Neural progenitor cell (in vitro differentiated cells): ENCODE measurements around the gene CCDC61. TPM values are rescaled to one million over a fixed set of nuclear protein-coding genes. Genes with fewer than 3 reads are reported as not detected.

ENCODE experiments used
- DNase-seq: peaks from one replicate; pipeline ENCODE4 v3.0.0-alpha.2; 2016; ENCODE audit warnings: low spot score
- H2AFZ ChIP-seq: fragments of 200-600 bp; sonication (generic); replicated peaks from 2 replicates; pipeline ENCODE4 v1.6.1; 2016; ENCODE audit warnings: antibody characterized with exemption
- H3F3A ChIP-seq: fragments of 200-600 bp; sonication (generic); 2 replicates; pipeline ENCODE4 v1.6.1; 2016; ENCODE audit warnings: antibody characterized with exemption, low read depth
- H3K27ac ChIP-seq: fragments of 200-600 bp; sonication (generic); 2 replicates; pipeline ENCODE4 v1.5.1; 2016; ENCODE audit warnings: mild to moderate bottlenecking
- H3K27me3 ChIP-seq: fragments of 200-600 bp; sonication (generic); 2 replicates; pipeline ENCODE4 v1.6.1; 2016; ENCODE audit warnings: mild to moderate bottlenecking, moderate library complexity
- H3K36me3 ChIP-seq: fragments of 200-600 bp; sonication (generic); 2 replicates; pipeline ENCODE4 v1.5.1; 2016
- H3K4me1 ChIP-seq: fragments of 200-600 bp; sonication (generic); 2 replicates; pipeline ENCODE4 v1.6.1; 2016; ENCODE audit warnings: mixed run types
- H3K4me2 ChIP-seq: fragments of 200-600 bp; sonication (generic); 2 replicates; pipeline ENCODE4 v1.6.1; 2016
- H3K4me3 ChIP-seq: fragments of 200-600 bp; sonication (generic); 2 replicates; pipeline ENCODE4 v1.5.1; 2016
- H3K79me2 ChIP-seq: fragments of 200-600 bp; sonication (generic); 2 replicates; pipeline ENCODE4 v1.6.1; 2016; ENCODE audit warnings: low read depth
- H3K9ac ChIP-seq: fragments of 200-600 bp; sonication (generic); 2 replicates; pipeline ENCODE4 v1.6.1; 2016
- H3K9me3 ChIP-seq: fragments of 200-600 bp; sonication (generic); 2 replicates; pipeline ENCODE4 v1.5.1; 2016; ENCODE audit warnings: low read depth
- H4K20me1 ChIP-seq: fragments of 200-600 bp; sonication (generic); 2 replicates; pipeline ENCODE4 v1.6.1; 2016; ENCODE audit warnings: low read depth
- H3K27ac Mint-ChIP-seq: 3 replicates; pipeline ENCODE4 v1.8.0; 2021; ENCODE audit warnings: mixed read lengths
- H3K27me3 Mint-ChIP-seq: 2 replicates; pipeline ENCODE4 v1.8.0; 2022; ENCODE audit warnings: low read depth, mild to moderate bottlenecking, inconsistent platforms, moderate library complexity, mixed read lengths; ENCODE audit not compliant: insufficient read depth
- H3K36me3 Mint-ChIP-seq: 3 replicates; pipeline ENCODE4 v1.8.0; 2021; ENCODE audit warnings: mixed read lengths
- H3K4me1 Mint-ChIP-seq: 3 replicates; pipeline ENCODE4 v1.8.0; 2021; ENCODE audit warnings: mixed read lengths
- H3K4me3 Mint-ChIP-seq: 3 replicates; pipeline ENCODE4 v1.8.0; 2021; ENCODE audit warnings: mild to moderate bottlenecking, moderate library complexity, mixed read lengths
- H3K9me3 Mint-ChIP-seq: 3 replicates; pipeline ENCODE4 v1.8.0; 2020; ENCODE audit warnings: mixed read lengths
- EZH2 ChIP-seq: fragments of 200-600 bp; sonication (generic); IDR thresholded peaks from 2 replicates; pipeline ENCODE4 v1.6.1; 2017; ENCODE audit warnings: antibody characterized with exemption, mild to moderate bottlenecking, moderate library complexity
- EZH2phosphoT487 ChIP-seq: fragments of 200-600 bp; sonication (generic); IDR thresholded peaks from 2 replicates; pipeline ENCODE4 v1.6.1; 2017; ENCODE audit warnings: antibody characterized with exemption
- total RNA-seq: library from RNA; depleted of rRNA; stranded (reverse); fragments of >200 nt; gene quantifications from 2 replicates; pipeline ENCODE4 v1.2.3, GENCODE V29; 2015; ENCODE audit warnings: low replicate concordance
- TF ChIP-seq, protein P1 (sequence below): fragments of 200-600 bp; sonication (generic); IDR thresholded peaks from 2 replicates; pipeline ENCODE4 v1.5.1; 2017; ENCODE audit warnings: antibody characterized with exemption, mild to moderate bottlenecking

CCDC61 gene
- total RNA-seq, 1 donor from 2014 or later: 5.7 TPM

DNA sequence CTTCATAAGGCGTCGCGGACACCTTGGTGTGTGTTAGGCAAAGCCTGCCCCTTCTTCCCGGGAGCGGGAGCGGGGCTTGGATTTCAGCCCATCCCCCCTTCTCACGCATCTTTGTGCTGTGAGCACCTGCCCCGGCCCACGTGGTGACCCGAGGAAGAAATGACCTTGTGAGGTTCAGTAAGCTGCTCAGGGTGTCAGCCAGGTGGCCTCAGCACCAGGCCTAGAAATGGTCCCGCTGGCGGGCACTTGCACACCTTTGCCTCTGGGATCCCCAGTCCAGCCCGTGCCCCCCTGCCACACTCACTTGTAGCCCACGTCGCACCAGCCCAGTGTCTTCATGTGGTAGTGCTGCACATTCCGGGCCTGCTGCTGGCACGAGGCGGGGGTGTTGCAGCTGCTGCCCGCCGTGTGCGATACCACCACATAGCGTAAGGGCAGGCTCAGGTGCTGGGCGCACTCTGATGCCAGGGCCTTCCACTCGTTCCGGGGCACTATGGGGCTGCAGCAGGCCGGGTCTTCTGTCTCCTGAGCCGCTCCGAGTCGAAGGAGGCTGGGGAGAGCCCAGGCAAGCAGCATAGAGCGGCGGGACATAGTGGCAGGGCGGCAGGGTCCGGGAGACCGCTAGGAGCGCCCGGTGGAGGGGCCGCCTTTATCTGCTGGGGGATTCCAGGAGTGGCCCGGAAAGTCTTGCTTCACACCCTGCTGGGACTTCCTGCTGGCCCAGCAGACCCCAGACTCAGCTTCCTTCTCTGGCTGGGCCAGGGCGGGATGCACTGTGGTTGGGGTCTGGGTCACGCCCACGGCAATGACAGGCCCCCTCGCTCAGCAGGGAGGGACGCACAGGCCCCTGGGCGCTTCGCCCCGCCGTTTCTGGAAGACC is 27.4 kb downstream of the CCDC61 start, which contains the start of gene PGLYRP1:
PGLYRP1 (minus strand) TSS at position 623 of the 880 bp plus-strand sequence; CDS start at position 591, 32 bp downstream.
- H3K9me3 Mint-ChIP-seq: peaks cover 6% of the 10 kb centered on the region
- H4K20me1 ChIP-seq: peaks cover 3% of the 10 kb centered on the region
- no peak within 1 kb of the TSS for H3K4me2 ChIP-seq
- no peak within 1 kb of the TSS for H3K27ac Mint-ChIP-seq
- peaks cover 4% of the 10 kb centered on the region for H3K36me3 Mint-ChIP-seq
- H3K9ac ChIP-seq: no peak within 1 kb of the TSS
- H3F3A ChIP-seq: no peaks in the 10 kb centered on the region
- H3K4me3 Mint-ChIP-seq: no peak within 1 kb of the TSS
- H3K79me2 ChIP-seq: no peaks in the 10 kb centered on the region
- H3K4me1 Mint-ChIP-seq: no peaks in the 10 kb centered on the region
- H3K4me1 ChIP-seq: no peaks in the 10 kb centered on the region
- no peaks in the 10 kb centered on the region for H3K36me3 ChIP-seq
- no peaks in the 10 kb centered on the region for H3K27me3 ChIP-seq
- no peak within 1 kb of the TSS for H3K4me3 ChIP-seq
- DNase-seq: no peak
- TF ChIP-seq, protein P1, sequence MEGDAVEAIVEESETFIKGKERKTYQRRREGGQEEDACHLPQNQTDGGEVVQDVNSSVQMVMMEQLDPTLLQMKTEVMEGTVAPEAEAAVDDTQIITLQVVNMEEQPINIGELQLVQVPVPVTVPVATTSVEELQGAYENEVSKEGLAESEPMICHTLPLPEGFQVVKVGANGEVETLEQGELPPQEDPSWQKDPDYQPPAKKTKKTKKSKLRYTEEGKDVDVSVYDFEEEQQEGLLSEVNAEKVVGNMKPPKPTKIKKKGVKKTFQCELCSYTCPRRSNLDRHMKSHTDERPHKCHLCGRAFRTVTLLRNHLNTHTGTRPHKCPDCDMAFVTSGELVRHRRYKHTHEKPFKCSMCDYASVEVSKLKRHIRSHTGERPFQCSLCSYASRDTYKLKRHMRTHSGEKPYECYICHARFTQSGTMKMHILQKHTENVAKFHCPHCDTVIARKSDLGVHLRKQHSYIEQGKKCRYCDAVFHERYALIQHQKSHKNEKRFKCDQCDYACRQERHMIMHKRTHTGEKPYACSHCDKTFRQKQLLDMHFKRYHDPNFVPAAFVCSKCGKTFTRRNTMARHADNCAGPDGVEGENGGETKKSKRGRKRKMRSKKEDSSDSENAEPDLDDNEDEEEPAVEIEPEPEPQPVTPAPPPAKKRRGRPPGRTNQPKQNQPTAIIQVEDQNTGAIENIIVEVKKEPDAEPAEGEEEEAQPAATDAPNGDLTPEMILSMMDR: no peak
- H3K27ac ChIP-seq: no peak within 1 kb of the TSS
- peaks cover 2% of the 10 kb centered on the region for H3K27me3 Mint-ChIP-seq
- no peaks in the 10 kb centered on the region for H3K9me3 ChIP-seq
- no peak within 1 kb of the TSS for H2AFZ ChIP-seq

DNA sequence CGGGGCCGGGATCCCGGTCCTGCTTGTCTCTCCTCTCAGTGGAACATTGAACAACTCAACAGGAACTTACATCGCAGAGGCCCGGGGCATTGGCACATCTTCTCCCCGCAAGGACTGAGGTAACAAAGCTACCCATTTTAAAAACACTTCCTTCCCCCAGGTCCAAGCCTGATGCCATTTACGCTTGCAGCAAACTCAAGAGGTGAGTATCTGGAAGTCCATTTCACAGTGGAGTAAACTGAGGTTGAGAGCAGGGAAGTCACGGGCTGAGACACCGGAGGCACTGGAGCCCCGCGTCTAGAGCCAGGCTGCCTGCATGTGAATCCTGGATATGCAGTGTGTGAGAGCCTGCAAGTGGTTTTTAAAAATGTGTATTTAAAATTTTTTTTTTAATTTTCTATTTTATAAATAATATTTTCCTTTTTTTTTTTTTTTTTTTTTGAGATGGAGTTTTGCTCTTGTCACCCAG is 28.1 kb downstream of the CCDC61 start:
- H3K27me3 Mint-ChIP-seq: peaks cover 2% of the 10 kb centered on the region
- H3K36me3 ChIP-seq: no peaks in the 10 kb centered on the region
- H3K27me3 ChIP-seq: no peaks in the 10 kb centered on the region
- H3K4me3 ChIP-seq: no peak overlapping the region
- no peaks in the 10 kb centered on the region for H3K4me1 ChIP-seq
- peaks cover 4% of the 10 kb centered on the region for H3K36me3 Mint-ChIP-seq
- no peaks in the 10 kb centered on the region for H3F3A ChIP-seq
- H3K79me2 ChIP-seq: no peaks in the 10 kb centered on the region
- no peaks in the 10 kb centered on the region for H4K20me1 ChIP-seq
- no peak for DNase-seq
- H3K4me1 Mint-ChIP-seq: no peaks in the 10 kb centered on the region
- no peak overlapping the region for H3K4me3 Mint-ChIP-seq
- H3K9me3 Mint-ChIP-seq: peaks cover 6% of the 10 kb centered on the region
- TF ChIP-seq, protein P1: no peak
- TF ChIP-seq EZH2 (no peak), EZH2phosphoT487 (no peak)
- no peak overlapping the region for H3K4me2 ChIP-seq
- no peak overlapping the region for H3K27ac Mint-ChIP-seq
- H3K9me3 ChIP-seq: no peaks in the 10 kb centered on the region
- H3K9ac ChIP-seq: no peak overlapping the region
- no peak overlapping the region for H3K27ac ChIP-seq
- H2AFZ ChIP-seq: no peak overlapping the region

DNA sequence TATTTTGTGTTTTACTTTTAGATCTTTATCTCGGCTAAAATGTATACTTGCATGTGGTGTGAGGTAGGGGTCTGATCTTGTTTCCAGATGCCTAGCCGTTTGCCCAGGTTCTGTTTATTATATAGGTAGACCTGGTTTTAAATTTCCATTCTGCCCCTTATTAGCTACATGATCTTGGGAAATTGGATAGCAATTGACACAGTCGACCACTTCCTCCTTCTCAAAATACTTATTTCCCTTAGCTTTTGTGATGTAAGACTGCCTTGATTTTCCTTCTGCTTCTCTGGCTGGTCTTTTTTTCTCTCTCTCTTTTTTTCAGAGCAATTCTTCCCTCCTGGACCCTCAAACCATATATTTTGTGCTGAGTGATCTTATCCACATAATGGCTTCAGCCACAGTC is 30.6 kb downstream of the CCDC61 start:
- Histone ChIP-seq H3K27ac (no peak overlapping the region), H3K9me3 (no peaks in the 10 kb centered on the region), H3F3A (no peaks in the 10 kb centered on the region), H3K4me3 (no peak overlapping the region), H4K20me1 (no peaks in the 10 kb centered on the region), H3K27me3 (no peaks in the 10 kb centered on the region), H3K4me2 (no peak overlapping the region), H3K79me2 (no peaks in the 10 kb centered on the region), H3K36me3 (no peaks in the 10 kb centered on the region), H3K4me1 (no peaks in the 10 kb centered on the region), H2AFZ (no peak overlapping the region), H3K9ac (no peak overlapping the region)
- DNase-seq: no peak
- peaks cover 11% of the 10 kb centered on the region for H3K4me1 Mint-ChIP-seq
- peaks cover 6% of the 10 kb centered on the region for H3K9me3 Mint-ChIP-seq
- peaks cover 2% of the 10 kb centered on the region for H3K36me3 Mint-ChIP-seq
- TF ChIP-seq EZH2 (no peak), EZH2phosphoT487 (no peak)
- TF ChIP-seq, protein P1: no peak
- peaks cover 6% of the 10 kb centered on the region for H3K27me3 Mint-ChIP-seq
- no peak overlapping the region for H3K4me3 Mint-ChIP-seq
- H3K27ac Mint-ChIP-seq: no peak overlapping the region
